H1 (cell line): ENCODE data around the gene KERA. TPM values are rescaled to one million over a fixed set of nuclear protein-coding genes. Genes with fewer than 3 reads are reported as not detected.

ENCODE experiments used
- BRCA1 ChIP-seq: IDR thresholded peaks from 2 replicates; pipeline ENCODE4 v1.6.1; 2012; ENCODE audit warnings: low read depth, low read length, improper control_type of control experiment
- CEBPB ChIP-seq: IDR thresholded peaks from 2 replicates; pipeline ENCODE4 v1.6.1; 2012; ENCODE audit warnings: low read depth, low read length
- CHD7 ChIP-seq: fragments of 300-600 bp; sonication (generic); IDR thresholded peaks from 2 replicates; pipeline ENCODE4 v1.7.1; 2012; ENCODE audit warnings: low read length, moderate library complexity, mild to moderate bottlenecking, inconsistent platforms; ENCODE audit not compliant: insufficient replicate concordance
- CTCF ChIP-seq, 3 experiments: IDR thresholded peaks; 1 replicate in 2 of 3; 2 replicates in 1 of 3; pipeline versions ENCODE4 v1.5.1 to v1.6.1; 2011; ENCODE audit warnings: low read length in 3 of 3, mild to moderate bottlenecking in 3 of 3, inconsistent platforms in 2 of 3, low read depth in 1 of 3, moderate library complexity in 1 of 3; ENCODE audit not compliant: insufficient read depth in 1 of 3; ENCODE audit errors: control extremely low read depth in 1 of 3
- KDM4A ChIP-seq: IDR thresholded peaks from one replicate; pipeline ENCODE4 v1.7.1; 2012; ENCODE audit warnings: low read depth, mild to moderate bottlenecking, moderate library complexity, low read length, inconsistent platforms; ENCODE audit not compliant: severe bottlenecking
- NANOG ChIP-seq: IDR thresholded peaks from 2 replicates; pipeline ENCODE4 v1.6.1; 2011; ENCODE audit warnings: low read length, low read depth, mild to moderate bottlenecking, inconsistent platforms; ENCODE audit not compliant: insufficient read depth, poor library complexity, severe bottlenecking
- PHF8 ChIP-seq: fragments of 200-600 bp; sonication (generic); conservative IDR thresholded peaks from 2 replicates; pipeline ENCODE4 v1.7.1; 2012; ENCODE audit warnings: low read depth, mild to moderate bottlenecking, inconsistent platforms, low read length, moderate library complexity
- RBBP5 ChIP-seq: IDR thresholded peaks from 2 replicates; pipeline ENCODE4 v1.7.1; 2012; ENCODE audit warnings: low read depth, mild to moderate bottlenecking, inconsistent platforms, low read length, moderate library complexity, borderline replicate concordance
- polyA plus RNA-seq, 7 experiments: library from polyadenylated mRNA; depleted of rRNA in 3 of 7; stranded (reverse) in 5 of 7; unstranded in 2 of 7; fragments of >200 nt in 5 of 7; fragments of 200-250 nt in 2 of 7; gene quantifications; 1 replicate in 5 of 7; 2 replicates in 1 of 7; 4 replicates in 1 of 7; pipeline versions ENCODE4 v1.2.1 to v1.2.3, GENCODE V29; 2011 to 2013; ENCODE audit warnings: missing spikeins in 2 of 7, mixed read lengths in 2 of 7
- total RNA-seq: library from RNA; stranded (reverse); fragmentation: NEBNext Ultra II Directional; extraction: Animal tissue kit (Norgen Biotek cat#: 25700); gene quantifications from 2 replicates; pipeline ENCODE4 v1.2.1, GENCODE V29; 2021

The KERA gene
- total and polyA plus RNA-seq, 2 of the 8 experiments (the other 6 are each of a cell fraction or from before 2014, with no cell fraction given): not detected

GRCh38 chr12:91043408-91043807 is 14.4 kb downstream of the KERA start (continued):
- TF ChIP-seq CHD7: no peak
- TF ChIP-seq CEBPB: no peak
- TF ChIP-seq CTCF (IDR thresholded peaks at IDR 0.05; ENCODE audit: control extremely low read depth in 1 of 3, insufficient read depth in 1 of 3, low read depth in 1 of 3, low read length in 3 of 3): no peak
- no peak for TF ChIP-seq BRCA1
- no peak for TF ChIP-seq PHF8
- TF ChIP-seq RBBP5: no peak
- TF ChIP-seq NANOG: no peak
- TF ChIP-seq KDM4A: no peak
